CD8-positive, alpha-beta memory T cell (primary cell): ENCODE measurements around the gene AGAP1. TPM values are rescaled to one million over a fixed set of nuclear protein-coding genes. Genes with fewer than 3 reads are reported as not detected.

ENCODE experiments used
- CTCF ChIA-PET: fragments of 350-600 bp; sonication (Branson Sonifier 250); formaldehyde crosslinking; loops from one replicate; lab custom pipeline; 2021; ENCODE audit warnings: antibody characterized with exemption; lab: Charles Lee
- POLR2A ChIA-PET: fragments of 350-600 bp; sonication (Branson Sonifier 250); formaldehyde crosslinking; loops from one replicate; lab custom pipeline; 2021; ENCODE audit warnings: antibody characterized with exemption; lab: Charles Lee
- DNase-seq, 5 donors: peaks; one replicate each; pipeline versions ENCODE4 v3.0.0 to v3.0.0-alpha.2; 2020 to 2022; ENCODE audit warnings: mixed read lengths in 1 of 5
- H3K27ac ChIP-seq: one replicate; pipeline ENCODE4 v1.7.0; 2013; ENCODE audit warnings: low read depth, mild to moderate bottlenecking, low read length, moderate library complexity
- H3K27me3 ChIP-seq: 2 replicates; pipeline ENCODE4 v1.7.0; 2013; ENCODE audit warnings: low read length, mild to moderate bottlenecking; ENCODE audit not compliant: insufficient read depth, poor library complexity, severe bottlenecking
- H3K36me3 ChIP-seq: 2 replicates; pipeline ENCODE4 v1.7.0; 2013; ENCODE audit warnings: mild to moderate bottlenecking, low read length, moderate library complexity; ENCODE audit not compliant: insufficient read depth
- H3K4me1 ChIP-seq: 2 replicates; pipeline ENCODE4 v1.7.0; 2013; ENCODE audit warnings: mild to moderate bottlenecking, low read length, moderate library complexity; ENCODE audit not compliant: insufficient read depth
- H3K4me3 ChIP-seq: 2 replicates; pipeline ENCODE4 v1.7.0; 2013; ENCODE audit warnings: mild to moderate bottlenecking, low read length
- H3K9me3 ChIP-seq: 2 replicates; pipeline ENCODE4 v1.7.0; 2013; ENCODE audit warnings: mild to moderate bottlenecking, low read length
- H3K27ac Mint-ChIP-seq, 8 donors: one replicate each; pipeline ENCODE4 v1.8.0; 2020 to 2021; ENCODE audit warnings: mixed read lengths in 8 of 8, mild to moderate bottlenecking in 6 of 8, inconsistent platforms in 3 of 8, moderate library complexity in 3 of 8
- H3K27me3 Mint-ChIP-seq, 2 donors: one replicate each; pipeline ENCODE4 v1.8.0; 2020 to 2021; ENCODE audit warnings: mixed read lengths in 2 of 2, mild to moderate bottlenecking in 1 of 2, moderate library complexity in 1 of 2
- H3K36me3 Mint-ChIP-seq, 3 donors: one replicate each; pipeline ENCODE4 v1.8.0; 2020 to 2021; ENCODE audit warnings: mixed read lengths in 3 of 3, inconsistent platforms in 1 of 3, mild to moderate bottlenecking in 1 of 3
- H3K4me1 Mint-ChIP-seq, 3 donors: one replicate each; pipeline ENCODE4 v1.8.0; 2020 to 2021; ENCODE audit warnings: mixed read lengths in 3 of 3, inconsistent platforms in 1 of 3, mild to moderate bottlenecking in 1 of 3
- H3K4me3 Mint-ChIP-seq, 7 donors: one replicate each; pipeline ENCODE4 v1.8.0; 2020 to 2021; ENCODE audit warnings: mixed read lengths in 7 of 7, mild to moderate bottlenecking in 6 of 7, moderate library complexity in 4 of 7, inconsistent platforms in 2 of 7
- H3K9me3 Mint-ChIP-seq, 5 donors: one replicate each; pipeline ENCODE4 v1.8.0; 2020 to 2022; ENCODE audit warnings: mixed read lengths in 5 of 5, mild to moderate bottlenecking in 3 of 5, moderate library complexity in 2 of 5, inconsistent platforms in 1 of 5
- polyA plus RNA-seq: library from polyadenylated mRNA; unstranded; fragments of 300-500 nt; fragmentation: Illumina TruSeq; gene quantifications from one replicate; pipeline ENCODE4 v1.2.3, GENCODE V29; 2021
- total RNA-seq, 2 experiments: library from RNA; stranded (reverse); gene quantifications; one replicate each; pipeline ENCODE4 v1.2.3, GENCODE V29; 2021

The AGAP1 gene
- total and polyA plus RNA-seq, 3 experiments from 2014 or later = 1.2 to 3.3 (median 2.7) TPM

DNA sequence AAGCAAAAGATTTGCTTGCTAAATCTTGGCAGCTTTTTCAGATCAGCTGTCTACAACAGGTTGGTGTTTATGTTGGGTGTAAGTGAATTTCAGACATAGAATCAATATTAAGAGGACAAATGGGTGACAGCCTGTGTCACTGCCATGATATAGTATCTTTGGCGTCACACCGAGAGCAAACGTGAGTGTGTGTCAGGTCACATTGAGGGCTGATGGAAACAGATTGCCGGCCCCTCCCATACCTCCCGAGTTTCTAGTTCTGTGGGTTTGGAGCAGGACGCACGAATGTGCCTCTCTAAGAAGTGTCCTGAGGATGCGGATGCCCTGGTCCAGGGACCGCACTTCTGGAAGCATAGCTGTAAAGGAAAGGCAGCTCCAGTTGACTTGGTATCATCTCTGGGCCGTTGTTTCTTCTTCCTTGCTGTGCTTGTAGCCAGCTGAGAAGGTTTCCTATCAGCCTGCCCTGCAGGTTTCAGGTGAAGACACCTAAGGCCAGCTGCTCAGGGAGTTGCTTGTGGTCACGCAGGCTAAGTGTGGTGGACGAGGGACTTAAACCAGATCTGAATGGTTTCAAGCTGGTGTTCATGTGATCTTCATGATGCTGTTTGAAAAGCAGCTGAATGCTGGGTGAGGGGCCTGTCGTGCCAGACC, 6.4 kb downstream of the AGAP1 start:
- Mint-ChIP-seq H3K4me3 (no peak overlapping the region), H3K9me3 (no peaks in the 10 kb centered on the region), H3K36me3 (no peaks in the 10 kb centered on the region), H3K27me3 (peaks cover 35 to 40% of the 10 kb centered on the region in 2 donors), H3K4me1 (peaks cover 20 to 44% (median 32%) of the 10 kb centered on the region in 3 donors), H3K27ac (no peak overlapping the region)
- CTCF ChIA-PET = no interaction called here
- Histone ChIP-seq H3K4me1 (peaks cover 18% of the 10 kb centered on the region), H3K27ac (no peak overlapping the region), H3K36me3 (no peaks in the 10 kb centered on the region), H3K9me3 (no peaks in the 10 kb centered on the region), H3K27me3 (peaks cover 8% of the 10 kb centered on the region), H3K4me3 (no peak overlapping the region)
- no peak for DNase-seq
- POLR2A ChIA-PET = no interaction called here

DNA sequence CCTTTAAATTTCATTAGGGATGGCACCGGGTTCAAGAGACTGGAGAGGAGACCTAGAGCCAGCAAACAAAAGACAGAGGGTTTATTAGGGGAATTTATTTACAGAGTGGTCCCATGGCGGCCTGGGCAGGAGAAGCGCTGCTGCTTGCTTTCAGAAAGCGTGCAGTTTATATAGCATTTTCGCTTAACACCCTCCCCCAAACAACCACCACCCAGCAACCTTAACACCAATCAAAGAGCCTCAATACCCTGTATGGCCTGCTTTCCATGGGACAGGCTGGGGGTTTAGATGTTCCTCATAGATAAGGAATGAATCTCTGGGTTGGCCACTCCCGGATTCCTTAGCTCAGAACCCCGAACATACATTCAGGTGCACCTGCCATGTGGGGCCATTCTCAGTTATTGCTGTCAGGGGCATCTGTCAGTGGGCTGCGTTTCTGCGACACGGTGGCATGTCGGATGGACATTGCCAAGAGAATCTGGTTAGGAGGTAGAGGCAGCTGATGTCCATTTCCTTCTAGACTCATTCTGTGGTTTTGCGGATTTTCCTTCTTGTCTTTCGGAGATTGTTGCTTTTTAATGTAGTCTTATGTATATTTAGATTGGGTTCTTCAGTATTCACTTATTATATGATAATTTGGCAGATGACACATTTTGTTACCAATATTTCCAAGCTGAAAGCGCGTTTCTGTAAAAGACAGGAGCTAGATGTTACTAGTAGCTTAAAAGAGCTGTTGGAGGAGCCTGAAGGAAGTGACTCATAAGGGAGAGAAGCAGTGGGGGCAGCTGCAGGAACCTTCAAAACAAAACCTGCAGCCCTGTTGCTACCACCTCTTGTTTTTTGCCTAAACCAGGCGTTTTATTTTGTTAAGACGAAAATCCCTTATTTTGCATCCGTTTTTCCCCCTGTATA, 7.2 kb downstream of the AGAP1 start:
- Histone ChIP-seq H3K27me3 (peaks cover 8% of the 10 kb centered on the region), H3K36me3 (no peaks in the 10 kb centered on the region), H3K27ac (no peak overlapping the region), H3K9me3 (no peaks in the 10 kb centered on the region), H3K4me3 (no peak overlapping the region), H3K4me1 (peaks cover 15% of the 10 kb centered on the region)
- H3K4me3 Mint-ChIP-seq = peak overlapping the region; percentile 33 to 70 (median 63)
- peaks cover 30 to 38% of the 10 kb centered on the region in 2 donors for H3K27me3 Mint-ChIP-seq
- peaks cover 18 to 40% (median 30%) of the 10 kb centered on the region in 3 donors for H3K4me1 Mint-ChIP-seq
- no peaks in the 10 kb centered on the region for H3K9me3 Mint-ChIP-seq
- no peak for DNase-seq
- no peak overlapping the region for H3K27ac Mint-ChIP-seq
- POLR2A ChIA-PET = no interaction called here
- peaks cover 0 to 3% (median 0%) of the 10 kb centered on the region in 3 donors for H3K36me3 Mint-ChIP-seq
- CTCF ChIA-PET = interaction anchor here (0.8 kb wide), 1 partner anchor 13 kb away, joined by 3 read pairs; no protein-coding TSS in a partner anchor

DNA sequence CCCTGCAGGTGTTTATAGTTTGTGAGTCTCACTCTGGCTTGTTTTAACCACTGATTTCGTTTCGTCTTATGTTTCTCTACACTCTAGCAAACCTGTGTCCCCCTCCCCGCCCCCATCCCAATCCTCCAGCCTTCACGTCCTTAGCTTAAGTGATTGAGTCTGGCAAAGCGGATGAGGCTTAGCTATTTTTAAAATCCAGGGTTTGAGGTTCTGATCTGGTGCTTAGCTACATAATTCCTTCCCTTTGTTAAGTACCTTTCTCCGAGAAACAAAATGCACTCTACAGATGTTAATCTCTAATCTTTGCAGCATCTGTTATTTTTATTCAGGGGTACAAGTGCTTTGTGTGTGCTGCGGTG, 7.8 kb downstream of the AGAP1 start:
- Mint-ChIP-seq H3K4me3 (peak overlapping the region; percentile 33 to 70 (median 63)), H3K27ac (peak overlapping the region in 1 of 8 donors; percentile 12), H3K27me3 (peaks cover 26 to 36% of the 10 kb centered on the region in 2 donors), H3K9me3 (no peaks in the 10 kb centered on the region), H3K36me3 (peaks cover 0 to 3% (median 0%) of the 10 kb centered on the region in 3 donors), H3K4me1 (peaks cover 18 to 34% (median 27%) of the 10 kb centered on the region in 3 donors)
- H3K4me3 ChIP-seq = no peak overlapping the region
- peaks cover 9% of the 10 kb centered on the region for H3K4me1 ChIP-seq
- ChIA-PET CTCF (interaction anchor here (0.8 kb wide), 1 partner anchor 12 kb away, joined by 3 read pairs; no protein-coding TSS in a partner anchor), POLR2A (no interaction called here)
- no peaks in the 10 kb centered on the region for H3K36me3 ChIP-seq
- peaks cover 8% of the 10 kb centered on the region for H3K27me3 ChIP-seq
- no peaks in the 10 kb centered on the region for H3K9me3 ChIP-seq
- no peak overlapping the region for H3K27ac ChIP-seq
- DNase-seq = no peak

DNA sequence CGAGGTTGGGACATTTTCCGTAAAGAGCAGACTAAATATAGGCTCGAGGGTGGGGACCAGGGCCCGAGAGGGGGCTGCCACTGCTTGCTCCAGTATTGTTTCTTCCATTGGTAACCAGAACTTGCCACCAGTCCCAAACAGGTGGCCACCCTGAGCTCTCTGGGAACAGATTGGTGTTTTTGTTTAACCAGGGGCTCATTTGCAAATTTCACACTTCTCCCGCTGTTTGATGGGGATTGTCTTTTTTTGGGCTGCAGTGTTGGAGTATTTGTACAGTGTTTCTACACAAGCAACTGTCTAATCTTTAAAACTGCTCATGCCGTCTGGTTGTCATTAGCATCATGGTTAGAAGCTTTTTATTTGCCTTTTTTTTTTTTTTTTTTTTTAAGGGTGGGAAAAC, 8.5 kb downstream of the AGAP1 start:
- H3K27ac ChIP-seq = no peak overlapping the region
- peaks cover 4% of the 10 kb centered on the region for H3K27me3 ChIP-seq
- peaks cover 8% of the 10 kb centered on the region for H3K4me1 ChIP-seq
- no peak overlapping the region for H3K4me3 ChIP-seq
- H3K9me3 ChIP-seq = no peaks in the 10 kb centered on the region
- ChIA-PET CTCF (no interaction called here), POLR2A (no interaction called here)
- no peaks in the 10 kb centered on the region for H3K36me3 ChIP-seq
- Mint-ChIP-seq H3K4me1 (peaks cover 18 to 29% (median 23%) of the 10 kb centered on the region in 3 donors), H3K36me3 (peaks cover 0 to 3% (median 0%) of the 10 kb centered on the region in 3 donors), H3K27me3 (peaks cover 21 to 32% of the 10 kb centered on the region in 2 donors), H3K27ac (peak overlapping the region in 1 of 8 donors; percentile 35), H3K4me3 (peak overlapping the region in 2 of 7 donors; percentile 26 to 53), H3K9me3 (no peaks in the 10 kb centered on the region)
- no peak for DNase-seq

DNA sequence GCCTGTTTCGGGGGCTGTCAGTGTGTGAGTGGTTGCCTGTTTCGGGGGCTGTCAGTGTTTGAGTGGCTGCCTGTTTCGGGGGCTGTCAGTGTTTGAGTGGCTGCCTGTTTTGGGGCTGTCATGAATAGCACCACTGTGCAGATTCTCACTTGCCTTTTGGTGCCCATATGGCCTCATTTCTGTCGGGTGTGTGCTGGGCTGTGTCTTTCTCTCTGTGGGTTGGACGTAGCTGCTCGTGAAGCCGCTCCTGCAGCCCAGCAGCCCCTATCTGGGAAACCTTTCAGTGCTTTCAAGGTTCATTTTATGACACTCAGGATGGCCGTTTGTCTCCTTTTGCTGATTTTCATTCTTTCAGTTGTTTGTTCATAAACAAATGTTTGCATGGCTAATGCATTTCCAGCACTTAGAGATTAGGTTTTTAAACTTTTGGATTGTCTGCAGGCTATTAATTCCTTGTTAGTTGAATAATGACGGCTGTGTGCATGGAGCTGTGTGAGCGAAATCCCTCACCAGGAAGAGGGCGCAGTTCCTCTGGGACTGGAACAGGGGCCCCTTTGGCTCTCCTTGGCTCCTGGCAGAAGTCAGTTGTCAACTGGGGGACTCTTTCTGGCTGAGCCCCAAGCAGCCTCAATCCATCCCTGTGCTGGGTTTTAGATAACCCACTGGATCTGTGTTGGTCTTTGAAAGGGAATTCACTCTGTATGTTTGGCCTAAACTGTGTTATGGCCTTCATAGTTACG, 10.8 kb downstream of the AGAP1 start:
- Histone ChIP-seq H3K27ac (no peak overlapping the region), H3K27me3 (peaks cover 4% of the 10 kb centered on the region), H3K4me1 (peaks cover 8% of the 10 kb centered on the region), H3K4me3 (no peak overlapping the region), H3K9me3 (no peaks in the 10 kb centered on the region), H3K36me3 (no peaks in the 10 kb centered on the region)
- peaks cover 18 to 29% (median 23%) of the 10 kb centered on the region in 3 donors for H3K4me1 Mint-ChIP-seq
- H3K4me3 Mint-ChIP-seq = peak overlapping the region in 1 of 7 donors; percentile 70
- DNase-seq = no peak
- POLR2A ChIA-PET = no interaction called here
- peaks cover 0 to 3% (median 0%) of the 10 kb centered on the region in 3 donors for H3K36me3 Mint-ChIP-seq
- H3K27ac Mint-ChIP-seq = no peak overlapping the region
- H3K27me3 Mint-ChIP-seq = peaks cover 21 to 28% of the 10 kb centered on the region in 2 donors
- CTCF ChIA-PET = no interaction called here
- no peaks in the 10 kb centered on the region for H3K9me3 Mint-ChIP-seq

DNA sequence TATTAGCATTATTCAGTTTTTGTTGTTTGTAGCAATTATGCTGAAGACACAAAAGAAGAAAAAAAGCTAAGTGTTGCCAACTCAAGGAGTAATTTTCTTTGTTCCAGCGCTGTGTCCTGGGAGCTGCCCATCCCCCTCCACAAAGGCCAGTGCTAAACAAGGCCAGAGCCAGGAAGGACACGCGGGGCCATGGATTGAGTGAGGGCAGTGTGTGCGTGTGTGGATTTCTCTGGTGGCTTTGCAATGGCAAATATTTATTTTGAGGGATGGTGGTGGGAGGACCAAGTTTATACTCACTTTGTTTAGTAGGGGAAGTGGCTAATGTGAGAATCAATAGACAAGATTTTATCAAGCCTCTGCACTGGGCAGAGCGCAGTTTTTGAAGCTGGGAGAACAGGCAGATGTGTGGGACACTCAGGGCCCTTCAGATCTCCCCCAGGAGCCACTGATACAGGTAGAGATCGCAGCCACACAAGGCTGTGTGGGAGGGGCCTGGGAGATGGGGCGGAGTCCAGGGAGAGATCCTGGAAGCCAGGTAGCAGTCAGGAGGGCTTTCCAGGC, 11.4 kb downstream of the AGAP1 start:
- H3K27me3 Mint-ChIP-seq = peaks cover 22 to 25% of the 10 kb centered on the region in 2 donors
- POLR2A ChIA-PET = no interaction called here
- Histone ChIP-seq H3K4me1 (peaks cover 8% of the 10 kb centered on the region), H3K36me3 (no peaks in the 10 kb centered on the region), H3K27me3 (peaks cover 4% of the 10 kb centered on the region), H3K4me3 (no peak overlapping the region), H3K9me3 (no peaks in the 10 kb centered on the region), H3K27ac (no peak overlapping the region)
- CTCF ChIA-PET = no interaction called here
- H3K36me3 Mint-ChIP-seq = peaks cover 0 to 3% (median 0%) of the 10 kb centered on the region in 3 donors
- H3K9me3 Mint-ChIP-seq = peaks cover 0 to 2% (median 0%) of the 10 kb centered on the region in 5 donors
- H3K4me3 Mint-ChIP-seq = peak overlapping the region in 2 of 7 donors; percentile 32 to 59
- peak overlapping the region in 2 of 8 donors; percentile 15 to 32 for H3K27ac Mint-ChIP-seq
- DNase-seq = no peak
- H3K4me1 Mint-ChIP-seq = peaks cover 18 to 30% (median 23%) of the 10 kb centered on the region in 3 donors

DNA sequence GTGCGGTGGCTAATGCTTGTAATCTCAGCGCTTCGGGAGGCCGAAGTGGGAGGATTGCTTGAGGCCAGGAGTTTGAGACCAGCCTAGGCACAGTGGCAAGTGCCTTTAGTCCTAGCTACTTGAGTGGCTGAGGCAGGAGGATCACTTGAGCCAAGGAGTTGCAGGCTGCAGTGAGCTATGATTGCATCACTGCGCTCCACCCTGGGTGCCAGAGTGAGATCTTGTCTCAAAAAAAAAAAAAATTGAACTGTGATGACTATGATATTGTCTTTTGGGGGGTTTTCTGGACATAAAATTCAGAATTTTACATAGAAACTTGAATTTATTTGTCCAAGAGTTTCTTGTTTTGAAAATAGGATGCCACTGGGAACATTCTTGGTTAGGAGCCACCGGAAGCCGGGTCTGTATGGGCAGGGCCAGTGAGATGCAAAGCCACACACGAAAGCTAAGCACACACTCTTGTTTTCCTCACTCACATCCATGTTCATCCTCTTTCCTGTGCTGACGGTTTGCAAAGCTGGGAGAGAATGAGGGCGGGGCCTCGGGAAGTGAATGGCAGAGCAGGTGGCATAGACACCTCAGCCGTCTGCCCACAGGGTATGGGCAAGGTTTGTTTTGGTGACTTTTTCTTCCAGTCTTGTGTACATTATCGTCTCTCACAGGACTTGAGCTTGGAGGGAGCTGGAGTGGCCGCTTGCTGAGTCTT, 12.6 kb downstream of the AGAP1 start:
- H3K4me3 ChIP-seq = no peak overlapping the region
- Mint-ChIP-seq H3K27ac (peak overlapping the region in 1 of 8 donors; percentile 42), H3K9me3 (peaks cover 0 to 5% (median 0%) of the 10 kb centered on the region in 5 donors), H3K4me1 (peaks cover 14 to 27% (median 18%) of the 10 kb centered on the region in 3 donors), H3K27me3 (peaks cover 21 to 27% of the 10 kb centered on the region in 2 donors), H3K36me3 (peaks cover 0 to 3% (median 0%) of the 10 kb centered on the region in 3 donors), H3K4me3 (no peak overlapping the region)
- peaks cover 4% of the 10 kb centered on the region for H3K27me3 ChIP-seq
- H3K9me3 ChIP-seq = no peaks in the 10 kb centered on the region
- H3K4me1 ChIP-seq = peaks cover 7% of the 10 kb centered on the region
- DNase-seq = no peak
- H3K36me3 ChIP-seq = no peaks in the 10 kb centered on the region
- ChIA-PET POLR2A (no interaction called here), CTCF (no interaction called here)
- H3K27ac ChIP-seq = no peak overlapping the region
